Measurements from ENCODE around the gene PTPRS.

The PTPRS gene

GRCh38 chr19:5308451-5309437 lies 31.9 kb downstream of the PTPRS start:
- no peak for DNase-seq (ENCODE audit: low read depth)

- DNase-seq (ENCODE audit: low read depth), result no peak
Observed at GRCh38 chr19:5307655-5308054, 33.0 kb downstream of the PTPRS start.

- no peak for DNase-seq (ENCODE audit: low read depth)
Observed at GRCh38 chr19:5305163-5305562, 35.4 kb downstream of the PTPRS start.

GRCh38 chr19:5304486-5304885 lies 36.1 kb downstream of the PTPRS start:
- no peak for DNase-seq (ENCODE audit: low read depth)

- no peak for DNase-seq (ENCODE audit: low read depth)
Observed at GRCh38 chr19:5303208-5303607, 37.4 kb downstream of the PTPRS start.

GRCh38 chr19:5302396-5302795 lies 38.2 kb downstream of the PTPRS start:
- no peak for DNase-seq (ENCODE audit: low read depth)

- DNase-seq (ENCODE audit: low read depth), result no peak
Observed at GRCh38 chr19:5299137-5299536, 41.5 kb downstream of the PTPRS start.

GRCh38 chr19:5298471-5298901 lies 42.1 kb downstream of the PTPRS start:
- DNase-seq (ENCODE audit: low read depth), result no peak

- DNase-seq (ENCODE audit: low read depth), result no peak
Observed at GRCh38 chr19:5297272-5297669, 43.3 kb downstream of the PTPRS start.

GRCh38 chr19:5296457-5297271 lies 43.9 kb downstream of the PTPRS start:
- no peak for DNase-seq (ENCODE audit: low read depth)

- DNase-seq (ENCODE audit: low read depth), result no peak
Observed at GRCh38 chr19:5296021-5296420, 44.6 kb downstream of the PTPRS start.

GRCh38 chr19:5294403-5295160 lies 46.0 kb downstream of the PTPRS start:
- no peak for DNase-seq (ENCODE audit: low read depth)

- DNase-seq (ENCODE audit: low read depth), result no peak
Observed at GRCh38 chr19:5293612-5294378, 46.8 kb downstream of the PTPRS start.

- no peak for DNase-seq (ENCODE audit: low read depth)
Observed at GRCh38 chr19:5292822-5293611, 47.6 kb downstream of the PTPRS start.

GRCh38 chr19:5292453-5292821 lies 48.2 kb downstream of the PTPRS start:
- DNase-seq (ENCODE audit: low read depth), result no peak

GRCh38 chr19:5291588-5292193 lies 48.9 kb downstream of the PTPRS start:
- DNase-seq (ENCODE audit: low read depth), result no peak

All from stimulated activated CD8-positive, alpha-beta memory T cell treated with anti-CD3 and anti-CD28 coated beads, Interleukin-12 subunit alpha, Interleukin-12 subunit beta, amount 100 ng/mL, for 1 hour (primary cell).